Panc1 (cell line): ENCODE results near the gene CUTA. TPM values are rescaled to one million over a fixed set of nuclear protein-coding genes. Genes with fewer than 3 reads are reported as not detected.
A peak's percentile ranks its signal among the peaks of the same experiment; 100 is the strongest.

ENCODE experiments used
- ATAC-seq: fragments of 200-7000 bp; cut with Tn5 transposase; 2 replicates; pipeline ENCODE4 v1.9.1; 2020; ENCODE audit warnings: mild to moderate bottlenecking, moderate library complexity
- BruUV-seq: library from RNA; stranded (reverse); fragments of 400-500 nt; replicated peaks from 2 replicates; lab custom pipeline; 2021; lab: Mats Ljungman, UMichigan
- CTCF ChIA-PET: fragments of 300-600 bp; sonication (Branson Sonifier 250); formaldehyde crosslinking; loops from one replicate; lab custom pipeline; 2022; ENCODE audit warnings: antibody characterized with exemption; lab: Charles Lee
- POLR2A ChIA-PET: fragments of 300-600 bp; sonication (Branson Sonifier 250); formaldehyde crosslinking; loops from one replicate; lab custom pipeline; 2022; ENCODE audit warnings: antibody characterized with exemption; lab: Charles Lee
- DNase-seq: peaks from one replicate; pipeline ENCODE4 v3.0.0-alpha.2; 2010; ENCODE audit warnings: low read depth, low spot score
- H3K27ac ChIP-seq: 2 replicates; pipeline ENCODE4 v1.5.1; 2011; ENCODE audit warnings: mild to moderate bottlenecking, low read length, inconsistent platforms
- H3K27me3 ChIP-seq: fragments of 200-500 bp; sonication (Bioruptor generic); 2 replicates; pipeline ENCODE4 v1.6.0; 2014; ENCODE audit warnings: low read length, inconsistent platforms; ENCODE audit not compliant: control insufficient read depth, insufficient read depth
- H3K36me3 ChIP-seq: fragments of 200-500 bp; sonication (Bioruptor generic); 2 replicates; pipeline ENCODE4 v1.5.1; 2014; ENCODE audit warnings: inconsistent platforms, mild to moderate bottlenecking, low read length, moderate library complexity; ENCODE audit not compliant: control insufficient read depth, insufficient read depth
- H3K4me1 ChIP-seq: 2 replicates; pipeline ENCODE4 v1.5.1; 2011; ENCODE audit warnings: inconsistent platforms, mild to moderate bottlenecking, low read length, moderate library complexity; ENCODE audit not compliant: control insufficient read depth, insufficient read depth
- H3K4me3 ChIP-seq, 2 experiments: 2 replicates each; pipeline ENCODE4 v1.5.1; 2011 to 2012; ENCODE audit warnings: low read depth in 2 of 2, low read length in 2 of 2, mild to moderate bottlenecking in 2 of 2, inconsistent platforms in 1 of 2, moderate library complexity in 1 of 2
- H3K9me3 ChIP-seq: fragments of 200-500 bp; sonication (Bioruptor generic); 2 replicates; pipeline ENCODE4 v1.5.1; 2014; ENCODE audit warnings: low read depth, mild to moderate bottlenecking, inconsistent platforms, low read length, moderate library complexity; ENCODE audit not compliant: control insufficient read depth, insufficient read depth
- POLR2AphosphoS5 ChIP-seq: IDR thresholded peaks from 2 replicates; pipeline ENCODE4 v1.6.1; 2012; ENCODE audit warnings: mild to moderate bottlenecking, low read depth, low read length, moderate library complexity
- REST ChIP-seq, 2 experiments: IDR thresholded peaks; 2 replicates each; pipeline ENCODE4 v1.6.1; 2011 to 2012; ENCODE audit warnings: low read depth in 2 of 2, control low read depth in 1 of 2, low read length in 1 of 2, mild to moderate bottlenecking in 1 of 2, moderate library complexity in 1 of 2; ENCODE audit not compliant: insufficient read depth in 1 of 2
- SIN3A ChIP-seq: IDR thresholded peaks from 2 replicates; pipeline ENCODE4 v1.6.1; 2012; ENCODE audit warnings: low read depth, mild to moderate bottlenecking, low read length, moderate library complexity, borderline replicate concordance; ENCODE audit not compliant: insufficient read depth
- TCF7L2 ChIP-seq: IDR thresholded peaks from 2 replicates; pipeline ENCODE4 v1.6.1; 2011; ENCODE audit warnings: mild to moderate bottlenecking, low read depth, low read length, inconsistent platforms
- in situ Hi-C: cut with HindIII; loops from 2 replicates; pipeline ENCODE4 v1.10.0; 2016; ENCODE audit warnings: low sequenced_read_pairs, low pct_unique_long_range_greater_than_20kb
- intact Hi-C: fragments of 100-400 bp; cut with micrococcal nuclease; formaldehyde crosslinking; loops from one replicate; pipeline ENCODE4 v1.10.0; 2022; ENCODE audit not compliant: unreplicated experiment
- total RNA-seq: library from RNA; stranded (reverse); gene quantifications from one replicate; pipeline ENCODE4 v1.2.1, GENCODE V29; 2021; ENCODE audit not compliant: unreplicated experiment
- TF ChIP-seq, protein P1 (sequence below): fragments of 450-650 bp; IDR thresholded peaks from 2 replicates; pipeline ENCODE4 v1.5.1; 2017; ENCODE audit warnings: mild to moderate bottlenecking

The CUTA gene
- total RNA-seq, 1 experiment from 2014 or later, result 338 TPM

DNA sequence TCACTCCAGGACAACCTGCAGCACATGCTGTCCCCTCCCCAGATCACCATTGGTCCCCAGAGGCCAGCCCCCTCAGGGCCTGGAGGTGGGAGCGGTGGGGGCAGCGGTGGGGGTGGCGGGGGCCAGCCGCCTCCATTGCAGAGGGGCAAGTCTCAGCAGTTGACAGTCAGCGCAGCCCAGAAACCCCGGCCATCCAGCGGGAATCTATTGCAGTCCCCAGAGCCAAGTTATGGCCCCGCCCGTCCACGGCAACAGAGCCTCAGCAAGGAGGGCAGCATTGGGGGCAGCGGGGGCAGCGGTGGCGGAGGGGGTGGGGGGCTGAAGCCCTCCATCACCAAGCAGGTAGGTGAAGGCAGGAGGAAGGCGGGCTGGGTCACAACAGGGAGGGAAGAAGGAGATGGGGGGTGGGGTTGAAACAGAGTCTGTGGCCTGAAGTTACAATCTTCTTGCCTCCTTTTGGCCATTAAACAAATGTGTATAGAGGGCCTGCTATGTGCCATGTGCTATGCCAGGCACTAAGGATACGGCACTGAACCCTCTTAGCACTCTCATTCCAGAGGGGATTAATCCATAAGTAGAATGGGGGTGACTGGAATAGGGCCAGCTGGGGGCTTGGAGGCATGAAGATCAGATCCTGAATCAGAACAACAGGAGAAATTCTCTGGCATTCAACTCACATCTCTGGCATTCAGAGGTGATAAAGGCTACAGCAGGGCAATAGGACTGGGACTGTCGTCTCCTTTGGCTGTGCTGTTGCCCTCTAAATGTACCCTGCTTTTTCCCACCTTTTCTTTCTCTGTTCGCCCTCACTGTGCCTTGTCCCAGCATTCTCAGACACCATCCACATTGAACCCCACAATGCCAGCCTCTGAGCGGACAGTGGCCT lies 26.0 kb upstream of the CUTA start:
- 0 out of 2 replicates have a peak, but pooled peaks have one; percentile 27 for TF ChIP-seq POLR2AphosphoS5
- TF ChIP-seq, protein P1, sequence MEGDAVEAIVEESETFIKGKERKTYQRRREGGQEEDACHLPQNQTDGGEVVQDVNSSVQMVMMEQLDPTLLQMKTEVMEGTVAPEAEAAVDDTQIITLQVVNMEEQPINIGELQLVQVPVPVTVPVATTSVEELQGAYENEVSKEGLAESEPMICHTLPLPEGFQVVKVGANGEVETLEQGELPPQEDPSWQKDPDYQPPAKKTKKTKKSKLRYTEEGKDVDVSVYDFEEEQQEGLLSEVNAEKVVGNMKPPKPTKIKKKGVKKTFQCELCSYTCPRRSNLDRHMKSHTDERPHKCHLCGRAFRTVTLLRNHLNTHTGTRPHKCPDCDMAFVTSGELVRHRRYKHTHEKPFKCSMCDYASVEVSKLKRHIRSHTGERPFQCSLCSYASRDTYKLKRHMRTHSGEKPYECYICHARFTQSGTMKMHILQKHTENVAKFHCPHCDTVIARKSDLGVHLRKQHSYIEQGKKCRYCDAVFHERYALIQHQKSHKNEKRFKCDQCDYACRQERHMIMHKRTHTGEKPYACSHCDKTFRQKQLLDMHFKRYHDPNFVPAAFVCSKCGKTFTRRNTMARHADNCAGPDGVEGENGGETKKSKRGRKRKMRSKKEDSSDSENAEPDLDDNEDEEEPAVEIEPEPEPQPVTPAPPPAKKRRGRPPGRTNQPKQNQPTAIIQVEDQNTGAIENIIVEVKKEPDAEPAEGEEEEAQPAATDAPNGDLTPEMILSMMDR, result no peak
- intact Hi-C loops, result no loop called here
- Histone ChIP-seq H3K27me3 (no peaks in the 10 kb centered on the region), H3K4me3 (no peak overlapping the region), H3K27ac (no peak overlapping the region), H3K36me3 (no peaks in the 10 kb centered on the region; the same call in 1 of the 2 replicates), H3K9me3 (no peaks in the 10 kb centered on the region), H3K4me1 (no peaks in the 10 kb centered on the region)
- BruUV-seq, result no TSS peak
- DNase-seq (no peak), ATAC-seq (no peak)
- CTCF ChIA-PET, result no interaction called here
- in situ Hi-C loops, result no loop called here
- POLR2A ChIA-PET, result no interaction called here

- no peak for ATAC-seq
- no TSS peak for BruUV-seq
These were observed 25.1 kb upstream of the CUTA start for GRCh38 chr6:33443025-33443424.

More at GRCh38 chr6:33443025-33443424, 25.1 kb upstream of the CUTA start:
- no peaks in the 10 kb centered on the region for H3K9me3 ChIP-seq
- in situ Hi-C loops (no loop called here), intact Hi-C loops (no loop called here)
- CTCF ChIA-PET, result no interaction called here
- no peak overlapping the region for H3K27ac ChIP-seq
- no peaks in the 10 kb centered on the region; the same call in 1 of the 2 replicates for H3K36me3 ChIP-seq
- no peak overlapping the region for H3K4me3 ChIP-seq
- no peak for TF ChIP-seq REST (IDR thresholded peaks at IDR 0.05; ENCODE audit: insufficient read depth in 1 of 2, low read depth in 2 of 2, low read length in 1 of 2)
- TF ChIP-seq, protein P1, result no peak
- TF ChIP-seq SIN3A, result no peak
- no peak for TF ChIP-seq TCF7L2
- no peak for TF ChIP-seq POLR2AphosphoS5
- no peaks in the 10 kb centered on the region for H3K4me1 ChIP-seq
- POLR2A ChIA-PET, result no interaction called here
- H3K27me3 ChIP-seq, result no peaks in the 10 kb centered on the region
- no peak for DNase-seq
